ENCODE results near the gene DNASE1. TPM values are rescaled to one million over a fixed set of nuclear protein-coding genes. Genes with fewer than 3 reads are reported as not detected.

The DNASE1 gene
- total and polyA plus RNA-seq, 8 donors: 10.4 to 128 (median 38.2) TPM

GRCh38 chr16:3673201-3673600 lies 18.7 kb downstream of the DNASE1 start:
- TF ChIP-seq POLR2A (IDR thresholded peaks at IDR 0.05): no peak
- H3K27me3 ChIP-seq: no peaks in the 10 kb centered on the region
- H3K27ac ChIP-seq: no peak overlapping the region
- 93 to 97% (median 95%) methylated on average over 17 to 18 of the region's 18 CpGs for WGBS, 5 donors
- DNase-seq: no peak
- H3K36me3 ChIP-seq: peaks cover 45 to 96% (median 88%) of the 10 kb centered on the region in 4 donors
- H3K4me1 ChIP-seq: no peaks in the 10 kb centered on the region
- intact Hi-C loops (cut with DNase I; ENCODE audit: low total_unique reads): no loop called here
- H3K9me3 ChIP-seq: no peaks in the 10 kb centered on the region
- H3K4me3 ChIP-seq: no peak overlapping the region

- H3K27me3 ChIP-seq: no peaks in the 10 kb centered on the region
- WGBS, 5 donors: 90 to 96% (median 95%) methylated on average over 12 to 13 of the region's 13 CpGs
- intact Hi-C loops (cut with DNase I; ENCODE audit: low total_unique reads): no loop called here
- no peak for DNase-seq
- no peak overlapping the region for H3K27ac ChIP-seq
- H3K4me1 ChIP-seq: no peaks in the 10 kb centered on the region
- H3K36me3 ChIP-seq: peaks cover 47 to 96% (median 88%) of the 10 kb centered on the region in 4 donors
- no peak overlapping the region for H3K4me3 ChIP-seq
- TF ChIP-seq POLR2A (IDR thresholded peaks at IDR 0.05): no peak
- no peak for TF ChIP-seq EP300 (IDR thresholded peaks at IDR 0.05)
- no peak for TF ChIP-seq POLR2AphosphoS5 (IDR thresholded peaks at IDR 0.05)
- TF ChIP-seq CTCF (IDR thresholded peaks at IDR 0.05): no peak
- H3K9me3 ChIP-seq: no peaks in the 10 kb centered on the region
Observed at GRCh38 chr16:3673676-3674377, 19.3 kb downstream of the DNASE1 start.

GRCh38 chr16:3674513-3675295 lies 20.2 kb downstream of the DNASE1 start:
- Histone ChIP-seq H3K9me3 (no peaks in the 10 kb centered on the region), H3K4me3 (no peak overlapping the region), H3K27ac (no peak overlapping the region), H3K4me1 (no peaks in the 10 kb centered on the region), H3K36me3 (peaks cover 52 to 96% (median 92%) of the 10 kb centered on the region in 4 donors), H3K27me3 (no peaks in the 10 kb centered on the region)
- WGBS, 5 donors: 89 to 95% (median 94%) methylated on average over 30 to 34 of the region's 34 CpGs
- TF ChIP-seq EP300 (IDR thresholded peaks at IDR 0.05) (no peak), POLR2AphosphoS5 (IDR thresholded peaks at IDR 0.05) (no peak), CTCF (IDR thresholded peaks at IDR 0.05) (no peak), POLR2A (IDR thresholded peaks at IDR 0.05) (no peak)
- no peak for DNase-seq
- intact Hi-C loops (cut with DNase I; ENCODE audit: low total_unique reads): no loop called here

- H3K27ac ChIP-seq: no peak overlapping the region
- peaks cover 58 to 100% (median 99%) of the 10 kb centered on the region in 4 donors for H3K36me3 ChIP-seq
- 88 to 97% (median 93%) methylated on average over 19 to 24 of the region's 24 CpGs for WGBS, 5 donors
- no peak overlapping the region for H3K4me3 ChIP-seq
- no peaks in the 10 kb centered on the region for H3K27me3 ChIP-seq
- H3K4me1 ChIP-seq: no peaks in the 10 kb centered on the region
- TF ChIP-seq POLR2AphosphoS5 (IDR thresholded peaks at IDR 0.05) (no peak), POLR2A (IDR thresholded peaks at IDR 0.05) (no peak), CTCF (IDR thresholded peaks at IDR 0.05) (no peak), EP300 (IDR thresholded peaks at IDR 0.05) (no peak)
- no peaks in the 10 kb centered on the region for H3K9me3 ChIP-seq
- DNase-seq: no peak
- intact Hi-C loops (cut with DNase I; ENCODE audit: low total_unique reads): no loop called here
Observed at GRCh38 chr16:3675601-3676130, 21.2 kb downstream of the DNASE1 start.

Measured in stomach (tissue), 9 donors.